HEK293 (cell line): Measurements from ENCODE around the gene SERTAD2.

Experiments
- HOXA7 ChIP-seq: sonication (generic); formaldehyde crosslinking; IDR thresholded peaks from 2 replicates; pipeline ENCODE4 v1.8.1; 2022; ENCODE audit warnings: missing genetic modification reagents, borderline replicate concordance
- HOXC10 ChIP-seq: sonication (generic); formaldehyde crosslinking; IDR thresholded peaks from 2 replicates; pipeline ENCODE4 v1.8.1; 2023; ENCODE audit warnings: mild to moderate bottlenecking, missing genetic modification reagents
- OVOL3 ChIP-seq: fragments of 450-650 bp; formaldehyde crosslinking; IDR thresholded peaks from 2 replicates; pipeline ENCODE4 v1.5.1; 2016; ENCODE audit warnings: missing biosample characterization, missing genetic modification characterization
- PRDM1 ChIP-seq: fragments of 450-650 bp; formaldehyde crosslinking; IDR thresholded peaks from 2 replicates; pipeline ENCODE4; 2016; ENCODE audit warnings: missing biosample characterization, missing genetic modification characterization
- RBAK ChIP-seq: fragments of 450-650 bp; formaldehyde crosslinking; IDR thresholded peaks from 2 replicates; pipeline ENCODE4 v1.5.1; 2016; ENCODE audit warnings: missing biosample characterization, missing genetic modification characterization
- SCRT1 ChIP-seq: fragments of 450-650 bp; formaldehyde crosslinking; IDR thresholded peaks from 2 replicates; pipeline ENCODE4 v1.5.1; 2016; ENCODE audit warnings: missing biosample characterization, missing genetic modification characterization, borderline replicate concordance
- ZBTB20 ChIP-seq: fragments of 450-650 bp; formaldehyde crosslinking; IDR thresholded peaks from 2 replicates; pipeline ENCODE4 v1.5.1; 2016; ENCODE audit warnings: missing biosample characterization, missing genetic modification characterization
- ZFP3 ChIP-seq: fragments of 450-650 bp; formaldehyde crosslinking; IDR thresholded peaks from 2 replicates; pipeline ENCODE4 v1.5.1; 2016; ENCODE audit warnings: low read depth, missing biosample characterization, missing genetic modification characterization
- ZFP69B ChIP-seq: fragments of 450-650 bp; formaldehyde crosslinking; IDR thresholded peaks from 2 replicates; pipeline ENCODE4 v1.5.1; 2016; ENCODE audit warnings: missing biosample characterization, missing genetic modification characterization
- ZNF10 ChIP-seq: fragments of 450-650 bp; formaldehyde crosslinking; IDR thresholded peaks from 2 replicates; pipeline ENCODE4 v1.5.1; 2017; ENCODE audit warnings: missing biosample characterization, missing genetic modification characterization
- ZNF112 ChIP-seq: fragments of 450-650 bp; formaldehyde crosslinking; IDR thresholded peaks from 2 replicates; pipeline ENCODE4 v1.5.0; 2017; ENCODE audit warnings: missing biosample characterization, missing genetic modification characterization
- ZNF132 ChIP-seq: fragments of 450-650 bp; formaldehyde crosslinking; IDR thresholded peaks from 2 replicates; pipeline ENCODE4 v1.5.1; 2017; ENCODE audit warnings: missing biosample characterization, missing genetic modification characterization, borderline replicate concordance
- ZNF140 ChIP-seq: fragments of 450-650 bp; formaldehyde crosslinking; IDR thresholded peaks from 2 replicates; pipeline ENCODE4 v1.5.1; 2016; ENCODE audit warnings: missing biosample characterization, missing genetic modification characterization
- ZNF280D ChIP-seq: fragments of 450-650 bp; formaldehyde crosslinking; IDR thresholded peaks from 2 replicates; pipeline ENCODE4 v1.5.1; 2016; ENCODE audit warnings: missing biosample characterization, missing genetic modification characterization
- ZNF433 ChIP-seq: fragments of 450-650 bp; formaldehyde crosslinking; IDR thresholded peaks from 2 replicates; pipeline ENCODE4 v1.5.1; 2016; ENCODE audit warnings: missing biosample characterization, missing genetic modification characterization, low read depth
- ZNF48 ChIP-seq: fragments of 450-650 bp; formaldehyde crosslinking; IDR thresholded peaks from 2 replicates; pipeline ENCODE4 v1.5.1; 2016; ENCODE audit warnings: missing biosample characterization, missing genetic modification characterization
- ZNF510 ChIP-seq: fragments of 450-650 bp; formaldehyde crosslinking; IDR thresholded peaks from 2 replicates; pipeline ENCODE4 v1.5.1; 2018; ENCODE audit warnings: mild to moderate bottlenecking, missing genetic modification characterization, missing biosample characterization; ENCODE audit not compliant: insufficient replicate concordance
- ZNF529 ChIP-seq: fragments of 450-650 bp; formaldehyde crosslinking; IDR thresholded peaks from 2 replicates; pipeline ENCODE4 v1.5.1; 2017; ENCODE audit warnings: missing genetic modification characterization, missing biosample characterization; ENCODE audit not compliant: insufficient replicate concordance
- ZNF580 ChIP-seq: fragments of 450-650 bp; formaldehyde crosslinking; IDR thresholded peaks from 2 replicates; pipeline ENCODE4 v1.5.1; 2016; ENCODE audit warnings: missing biosample characterization, missing genetic modification characterization
- ZNF610 ChIP-seq: fragments of 450-650 bp; formaldehyde crosslinking; IDR thresholded peaks from 2 replicates; pipeline ENCODE4 v1.5.1; 2016; ENCODE audit warnings: missing biosample characterization, missing genetic modification characterization, borderline replicate concordance
- ZNF645 ChIP-seq: fragments of 450-650 bp; formaldehyde crosslinking; IDR thresholded peaks from 2 replicates; pipeline ENCODE4; 2016; ENCODE audit warnings: missing biosample characterization, missing genetic modification characterization
- ZNF792 ChIP-seq: fragments of 450-650 bp; formaldehyde crosslinking; IDR thresholded peaks from 2 replicates; pipeline ENCODE4 v1.5.1; 2016; ENCODE audit warnings: missing biosample characterization, missing genetic modification characterization
- ZNF843 ChIP-seq: fragments of 450-650 bp; formaldehyde crosslinking; IDR thresholded peaks from 2 replicates; pipeline ENCODE4 v1.5.1; 2016; ENCODE audit warnings: missing biosample characterization, missing genetic modification characterization
- ZSCAN16 ChIP-seq: fragments of 450-650 bp; formaldehyde crosslinking; IDR thresholded peaks from 2 replicates; pipeline ENCODE4 v1.5.1; 2016; ENCODE audit warnings: missing biosample characterization, missing genetic modification characterization
- TF ChIP-seq, protein P1 (sequence below): fragments of 450-650 bp; formaldehyde crosslinking; conservative IDR thresholded peaks from 2 replicates; pipeline ENCODE4 v1.5.1; 2016; ENCODE audit warnings: low read depth, missing biosample characterization, missing genetic modification characterization
- TF ChIP-seq, protein P2 (sequence below): IDR thresholded peaks from 2 replicates; pipeline ENCODE4 v1.6.1; 2011; ENCODE audit warnings: mild to moderate bottlenecking, low read depth, low read length, borderline replicate concordance

The SERTAD2 gene

GRCh38 chr2:64653109-64654062, at the start of gene SERTAD2 (continued):
- no peak for TF ChIP-seq ZNF645
- TF ChIP-seq ZNF10 (tag by site-specific recombination): 0 out of 2 replicates have a peak, but pooled peaks have one; percentile 13
- no peak for TF ChIP-seq RBAK (tag by site-specific recombination)
- TF ChIP-seq ZBTB20 (tag by site-specific recombination): peak; percentile 83
- no peak for TF ChIP-seq ZNF843 (tag by site-specific recombination)
- no peak for TF ChIP-seq ZSCAN16 (tag by site-specific recombination)
- TF ChIP-seq ZNF140 (tag by site-specific recombination): no peak
- no peak for TF ChIP-seq HOXA7
- no peak for TF ChIP-seq ZNF510
- TF ChIP-seq ZFP3 (tag by site-specific recombination): no peak
- TF ChIP-seq, protein P1, sequence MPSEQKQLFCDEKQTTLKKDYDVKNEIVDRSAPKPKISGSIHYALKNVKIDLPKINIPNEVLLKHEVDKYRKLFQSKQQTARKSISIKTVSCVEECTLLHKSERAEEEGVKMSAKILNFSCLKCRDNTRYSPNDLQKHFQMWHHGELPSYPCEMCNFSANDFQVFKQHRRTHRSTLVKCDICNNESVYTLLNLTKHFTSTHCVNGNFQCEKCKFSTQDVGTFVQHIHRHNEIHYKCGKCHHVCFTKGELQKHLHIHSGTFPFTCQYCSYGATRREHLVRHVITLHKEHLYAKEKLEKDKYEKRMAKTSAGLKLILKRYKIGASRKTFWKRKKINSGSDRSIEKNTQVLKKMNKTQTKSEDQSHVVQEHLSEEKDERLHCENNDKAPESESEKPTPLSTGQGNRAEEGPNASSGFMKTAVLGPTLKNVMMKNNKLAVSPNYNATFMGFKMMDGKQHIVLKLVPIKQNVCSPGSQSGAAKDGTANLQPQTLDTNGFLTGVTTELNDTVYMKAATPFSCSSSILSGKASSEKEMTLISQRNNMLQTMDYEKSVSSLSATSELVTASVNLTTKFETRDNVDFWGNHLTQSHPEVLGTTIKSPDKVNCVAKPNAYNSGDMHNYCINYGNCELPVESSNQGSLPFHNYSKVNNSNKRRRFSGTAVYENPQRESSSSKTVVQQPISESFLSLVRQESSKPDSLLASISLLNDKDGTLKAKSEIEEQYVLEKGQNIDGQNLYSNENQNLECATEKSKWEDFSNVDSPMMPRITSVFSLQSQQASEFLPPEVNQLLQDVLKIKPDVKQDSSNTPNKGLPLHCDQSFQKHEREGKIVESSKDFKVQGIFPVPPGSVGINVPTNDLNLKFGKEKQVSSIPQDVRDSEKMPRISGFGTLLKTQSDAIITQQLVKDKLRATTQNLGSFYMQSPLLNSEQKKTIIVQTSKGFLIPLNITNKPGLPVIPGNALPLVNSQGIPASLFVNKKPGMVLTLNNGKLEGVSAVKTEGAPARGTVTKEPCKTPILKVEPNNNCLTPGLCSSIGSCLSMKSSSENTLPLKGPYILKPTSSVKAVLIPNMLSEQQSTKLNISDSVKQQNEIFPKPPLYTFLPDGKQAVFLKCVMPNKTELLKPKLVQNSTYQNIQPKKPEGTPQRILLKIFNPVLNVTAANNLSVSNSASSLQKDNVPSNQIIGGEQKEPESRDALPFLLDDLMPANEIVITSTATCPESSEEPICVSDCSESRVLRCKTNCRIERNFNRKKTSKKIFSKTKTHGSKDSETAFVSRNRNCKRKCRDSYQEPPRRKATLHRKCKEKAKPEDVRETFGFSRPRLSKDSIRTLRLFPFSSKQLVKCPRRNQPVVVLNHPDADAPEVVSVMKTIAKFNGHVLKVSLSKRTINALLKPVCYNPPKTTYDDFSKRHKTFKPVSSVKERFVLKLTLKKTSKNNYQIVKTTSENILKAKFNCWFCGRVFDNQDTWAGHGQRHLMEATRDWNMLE (tag by site-specific recombination): no peak
- 0 out of 2 replicates have a peak, but pooled peaks have one; percentile 18 for TF ChIP-seq ZNF610 (tag by site-specific recombination)
- TF ChIP-seq ZNF580 (tag by site-specific recombination): no peak
- no peak for TF ChIP-seq ZNF433 (tag by site-specific recombination)
- TF ChIP-seq SCRT1: no peak
- TF ChIP-seq ZNF132: no peak
- no peak for TF ChIP-seq ZNF792
- TF ChIP-seq HOXC10 (CRISPR knock-in tag): no peak
- no peak for TF ChIP-seq ZNF48
- TF ChIP-seq PRDM1: no peak
- TF ChIP-seq ZFP69B (tag by site-specific recombination): no peak
- TF ChIP-seq ZNF529 (tag by site-specific recombination): no peak
- TF ChIP-seq, protein P2, sequence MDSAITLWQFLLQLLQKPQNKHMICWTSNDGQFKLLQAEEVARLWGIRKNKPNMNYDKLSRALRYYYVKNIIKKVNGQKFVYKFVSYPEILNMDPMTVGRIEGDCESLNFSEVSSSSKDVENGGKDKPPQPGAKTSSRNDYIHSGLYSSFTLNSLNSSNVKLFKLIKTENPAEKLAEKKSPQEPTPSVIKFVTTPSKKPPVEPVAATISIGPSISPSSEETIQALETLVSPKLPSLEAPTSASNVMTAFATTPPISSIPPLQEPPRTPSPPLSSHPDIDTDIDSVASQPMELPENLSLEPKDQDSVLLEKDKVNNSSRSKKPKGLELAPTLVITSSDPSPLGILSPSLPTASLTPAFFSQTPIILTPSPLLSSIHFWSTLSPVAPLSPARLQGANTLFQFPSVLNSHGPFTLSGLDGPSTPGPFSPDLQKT: no peak
- no peak for TF ChIP-seq ZNF280D
- no peak for TF ChIP-seq ZNF112 (tag by site-specific recombination)
- TF ChIP-seq OVOL3 (tag by site-specific recombination): no peak
